CD4-positive, alpha-beta T cell treated with Interferon alpha-2 for 1 hour (primary cell): ENCODE data around the gene PRKCH.
"Not testable (repeated sequence)": the region's sequence is repeated elsewhere in the genome, so short reads cannot be mapped to it uniquely, and the experiment has no call there.

Experiments used
- DNase-seq, 2 donors: peaks; one replicate each; pipeline ENCODE4 v3.0.0-alpha.2; 2020 to 2022

Gene PRKCH

DNA sequence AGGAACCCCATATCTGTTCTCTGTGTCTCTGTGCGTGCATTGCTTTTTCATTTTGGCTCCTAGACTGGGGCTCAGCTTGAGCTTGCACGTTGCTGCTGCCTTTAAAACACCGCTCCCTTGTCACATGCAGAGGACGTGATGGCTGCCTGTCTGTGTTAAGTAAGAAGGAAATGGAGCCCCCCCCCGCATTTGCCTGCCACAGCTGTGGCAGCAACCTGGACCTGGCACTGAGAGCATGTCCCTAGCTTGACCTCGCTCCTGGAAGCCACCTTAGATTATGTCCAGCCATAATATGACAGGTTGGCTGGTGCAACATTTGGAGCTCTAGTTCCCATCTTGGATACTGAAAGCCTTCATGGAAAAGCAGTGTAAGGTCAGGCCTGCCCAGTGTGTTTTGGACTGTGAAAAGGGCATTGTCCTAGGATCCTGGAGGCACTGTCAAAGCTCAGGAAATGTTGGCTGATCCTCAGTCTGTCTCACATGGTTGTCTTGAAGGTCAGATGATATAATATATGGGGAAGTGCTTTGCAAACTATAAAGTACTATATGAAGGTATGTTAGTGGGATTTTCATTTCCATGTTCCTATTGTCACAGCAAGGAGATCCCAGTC lies 73.8 kb downstream of the PRKCH start:
- DNase-seq: no peak

DNA sequence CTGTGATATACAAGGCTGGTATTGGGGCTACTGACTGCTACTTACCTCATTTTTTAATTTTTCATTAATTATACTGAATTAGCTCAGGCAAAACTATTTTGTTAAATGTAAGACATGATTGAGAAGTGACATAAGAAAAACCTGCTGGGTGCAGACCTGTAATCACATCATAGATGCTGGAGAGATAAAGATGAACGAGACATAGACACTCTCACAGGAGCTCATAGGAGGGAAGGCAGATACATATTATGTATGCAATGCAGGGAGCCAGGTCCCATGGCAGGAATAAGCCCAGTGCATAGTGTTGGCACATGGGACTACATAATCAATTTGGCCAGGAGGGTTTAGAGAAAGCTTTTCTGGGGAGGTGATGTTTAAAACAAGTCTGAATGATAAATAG lies 74.9 kb downstream of the PRKCH start:
- DNase-seq: no peak

DNA sequence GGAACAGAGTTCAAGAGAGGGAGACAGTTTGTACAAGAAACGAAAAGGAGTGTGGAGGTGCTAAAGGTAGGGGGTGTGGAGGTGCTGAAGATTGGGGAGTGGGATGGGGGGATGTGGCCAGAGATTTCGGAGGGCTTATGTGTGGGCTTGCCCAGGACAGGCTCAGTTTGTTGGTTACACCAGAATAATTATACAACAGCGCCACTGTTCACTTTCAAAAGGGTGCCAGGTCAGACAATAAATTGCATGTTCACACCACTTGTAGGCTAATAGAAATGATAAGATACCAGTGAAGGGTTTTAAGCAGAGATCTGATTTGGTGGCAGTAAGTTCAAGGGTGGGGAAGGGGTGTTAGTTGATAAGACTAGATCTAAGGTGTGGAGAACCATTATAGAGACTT lies 75.3 kb downstream of the PRKCH start:
- no peak for DNase-seq

DNA sequence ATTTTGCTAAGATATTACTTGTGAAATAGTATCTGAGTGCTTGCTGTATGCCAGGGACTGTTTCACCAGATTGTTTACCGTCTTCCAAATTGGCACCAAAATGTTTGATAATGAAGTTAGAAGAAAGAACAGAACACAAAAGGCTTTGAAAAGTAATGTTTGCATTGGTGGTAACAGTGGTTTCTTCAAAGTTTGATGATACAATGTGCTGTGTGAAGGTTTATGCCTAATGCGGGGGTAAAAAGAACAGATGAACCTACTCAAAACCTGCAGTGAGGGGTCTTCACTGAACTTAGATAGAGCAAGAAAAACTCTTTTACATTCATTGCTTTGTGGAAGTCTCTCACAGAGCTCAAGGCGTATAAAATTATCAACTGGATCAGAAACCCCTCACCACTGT lies 76.2 kb downstream of the PRKCH start:
- DNase-seq: no peak

DNA sequence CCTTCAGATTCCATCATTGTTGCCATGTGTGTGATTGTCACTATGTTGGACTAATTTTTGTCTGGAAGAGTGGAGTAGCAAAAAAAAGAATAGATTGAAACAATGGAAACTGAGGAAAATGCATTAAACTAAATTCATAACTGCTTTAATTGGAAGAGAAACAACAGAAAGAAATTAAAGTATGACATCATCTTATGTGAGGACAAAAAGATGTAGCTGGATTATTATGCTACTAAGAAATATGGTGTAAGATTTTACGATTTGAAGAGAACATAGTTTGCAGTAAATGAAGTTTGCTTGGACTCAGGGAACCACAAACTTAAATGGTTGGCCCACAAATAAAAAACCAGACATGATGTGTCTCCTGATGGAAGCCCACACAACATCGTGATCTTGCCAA lies 76.8 kb downstream of the PRKCH start:
- DNase-seq: no peak

DNA sequence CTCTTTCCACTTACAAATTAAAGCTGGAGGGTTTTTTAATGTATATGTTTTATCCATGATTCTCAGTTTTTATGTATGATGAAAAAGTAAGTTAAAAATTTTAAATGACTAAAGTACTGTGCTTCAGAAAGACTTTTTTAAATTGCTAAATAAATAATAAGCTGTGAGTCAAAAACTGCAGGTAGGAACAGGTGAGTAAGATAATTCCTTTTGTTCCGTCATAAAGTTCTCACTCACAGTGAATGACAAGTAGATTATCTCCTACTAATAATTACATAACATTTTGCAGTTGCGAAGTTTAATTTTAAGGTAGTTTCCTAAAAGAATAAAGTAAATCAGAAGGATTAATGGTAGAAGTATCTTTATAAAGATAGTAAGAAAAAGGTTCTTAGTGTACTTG lies 78.0 kb downstream of the PRKCH start:
- no peak for DNase-seq

DNA sequence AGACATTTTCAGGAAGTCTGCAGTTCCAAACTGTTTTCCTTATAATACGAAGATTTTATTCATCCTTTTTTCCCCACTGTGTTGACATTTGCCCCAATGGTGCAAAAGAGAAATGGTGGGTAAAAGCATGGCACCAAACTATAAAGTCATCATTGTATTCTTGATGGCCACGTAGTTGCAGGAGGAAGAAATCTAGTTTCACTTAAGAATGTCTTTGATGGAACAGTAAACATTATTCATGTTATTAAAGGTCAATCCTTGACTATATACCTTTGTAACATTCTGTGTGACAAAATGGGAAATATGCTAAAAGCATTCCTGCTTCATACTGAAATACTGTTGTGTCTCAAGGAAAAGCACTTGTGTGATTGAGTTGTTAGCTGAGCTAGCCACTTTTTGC lies 80.1 kb downstream of the PRKCH start:
- DNase-seq: no peak

DNA sequence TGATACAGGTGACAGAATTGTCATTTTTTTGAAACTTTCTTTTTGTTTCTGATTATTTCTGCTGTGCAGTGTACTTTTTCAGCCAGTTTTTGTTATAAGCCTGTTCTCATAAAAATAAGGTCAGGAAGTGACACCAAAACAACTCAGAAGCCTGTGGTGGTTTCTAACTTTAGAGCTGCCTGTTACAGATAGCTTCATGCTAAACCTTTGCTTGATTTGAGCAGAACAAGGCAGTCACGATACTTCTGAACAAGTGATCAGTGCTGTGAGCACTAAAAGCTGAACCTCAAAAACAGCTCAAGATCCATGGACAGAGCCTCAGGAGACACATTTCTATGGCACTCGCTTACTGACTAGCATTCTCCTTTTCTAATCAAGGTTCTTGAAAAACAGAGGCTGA lies 82.0 kb downstream of the PRKCH start:
- peak; percentile 14 to 71 for DNase-seq

DNA sequence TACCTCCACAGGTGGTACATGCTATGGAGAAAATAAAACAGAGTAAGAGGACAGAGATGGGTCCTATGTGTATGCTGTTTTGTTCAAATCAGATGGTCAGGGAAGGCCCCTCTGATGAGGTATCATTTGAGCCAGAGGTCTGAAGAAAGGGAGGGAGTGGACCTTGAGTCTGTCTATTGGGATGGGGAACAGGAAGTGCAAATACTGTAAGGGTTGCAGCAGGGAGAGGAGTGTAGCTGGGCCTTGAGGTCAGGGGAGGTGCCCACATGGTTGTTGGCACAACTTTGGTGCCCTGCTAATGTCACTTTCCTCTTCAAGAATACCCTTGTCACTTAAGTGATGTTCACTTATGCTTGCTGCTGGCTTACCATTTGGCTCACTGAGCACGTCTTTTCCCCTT lies 83.3 kb downstream of the PRKCH start:
- DNase-seq: no peak

DNA sequence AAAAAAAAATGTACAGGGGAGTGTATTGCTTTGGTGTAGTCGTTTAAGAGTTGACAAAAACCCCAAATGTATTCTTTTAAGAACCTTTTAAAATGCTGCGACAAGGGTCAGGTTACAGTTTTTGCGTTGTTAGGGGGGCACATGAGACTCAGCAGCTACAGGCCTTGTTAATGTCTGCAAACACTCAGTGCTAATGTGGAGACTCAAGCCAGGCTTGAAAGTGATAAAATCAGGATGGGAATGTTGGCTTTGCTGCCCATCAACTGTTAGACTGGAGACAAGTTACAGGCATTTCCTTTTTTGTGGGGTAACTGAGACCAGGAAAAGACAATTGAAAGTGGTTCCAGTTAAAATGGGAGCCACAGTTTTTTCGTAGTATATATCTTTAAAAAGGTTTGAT lies 84.8 kb downstream of the PRKCH start:
- DNase-seq: no peak

DNA sequence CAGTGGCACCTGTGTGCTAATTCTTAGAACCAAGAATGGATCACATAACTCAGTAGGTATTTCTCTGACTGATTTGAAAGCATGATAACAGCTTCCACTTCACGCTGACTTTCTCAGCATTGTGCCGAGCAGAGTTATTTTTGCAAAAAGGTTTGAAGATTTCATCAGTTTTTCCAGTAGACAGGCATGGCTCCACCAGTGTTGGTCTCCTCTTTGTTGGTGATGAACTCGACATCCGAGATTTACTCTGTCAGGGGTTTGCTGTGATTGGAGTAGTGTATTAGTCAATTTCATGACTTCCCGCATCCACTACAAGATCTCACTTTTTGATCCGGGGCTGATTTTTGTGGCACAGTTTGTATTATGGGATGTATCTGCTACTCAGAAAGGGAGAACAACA lies 85.3 kb downstream of the PRKCH start:
- peak in 1 of 2 donors; percentile 56 for DNase-seq

DNA sequence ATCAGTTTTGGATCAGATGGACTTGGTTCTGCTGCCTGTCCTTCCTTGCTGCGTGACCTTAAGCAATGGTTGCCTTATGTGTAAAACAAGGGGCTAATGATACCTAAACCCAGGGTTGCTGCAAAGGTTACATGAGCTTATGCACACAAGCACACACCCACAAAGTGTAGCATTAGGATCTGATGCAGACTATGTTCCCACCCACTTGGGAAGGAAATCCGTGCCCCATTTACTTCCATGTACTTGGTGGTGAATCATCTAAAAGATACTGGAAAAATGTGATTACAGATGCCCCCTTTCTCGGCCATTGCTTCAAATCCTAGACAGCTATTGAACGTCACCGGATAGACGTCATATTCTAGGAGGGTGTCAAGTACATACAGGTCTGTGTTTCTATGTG lies 87.1 kb downstream of the PRKCH start:
- DNase-seq: no peak

DNA sequence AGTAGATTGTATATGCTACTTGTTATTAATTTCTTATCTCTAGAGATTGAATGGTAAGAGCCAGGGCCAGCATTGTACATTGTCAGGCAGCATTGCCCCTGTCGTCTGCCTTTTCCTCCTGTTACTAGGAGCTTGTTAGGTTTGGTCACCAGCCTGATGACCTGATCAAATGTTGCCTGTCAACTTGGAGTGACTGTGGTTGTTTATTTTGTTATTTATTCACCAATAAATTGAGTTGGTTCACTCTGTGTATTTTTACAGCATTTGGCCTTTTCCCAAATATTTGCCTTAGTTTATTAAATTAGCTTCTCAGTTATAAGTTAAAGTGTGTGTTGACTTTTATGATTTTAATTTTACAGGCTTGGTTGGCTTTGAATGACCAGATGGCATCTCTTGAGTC lies 88.4 kb downstream of the PRKCH start:
- no peak for DNase-seq

DNA sequence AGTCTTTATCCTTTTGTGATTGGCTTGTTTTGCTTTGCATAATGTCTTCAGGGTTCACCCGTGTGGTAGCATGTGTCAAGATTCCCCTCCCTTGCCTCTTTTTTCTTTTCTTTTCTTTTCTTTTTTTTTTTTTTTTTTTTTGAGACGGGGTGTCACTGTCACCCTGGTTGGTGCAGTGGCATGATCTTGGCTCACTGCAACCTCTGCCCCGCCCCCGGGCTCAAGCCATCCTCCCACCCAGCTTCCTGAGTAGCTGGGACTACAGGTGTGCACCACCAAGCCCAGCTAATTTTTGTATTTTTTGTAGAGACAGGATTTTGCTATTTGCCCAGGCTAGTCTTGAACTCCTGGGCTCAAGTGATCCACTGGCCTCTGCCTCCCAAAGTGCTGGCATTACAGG lies 94.6 kb downstream of the PRKCH start:
- DNase-seq: not testable (repeated sequence)

DNA sequence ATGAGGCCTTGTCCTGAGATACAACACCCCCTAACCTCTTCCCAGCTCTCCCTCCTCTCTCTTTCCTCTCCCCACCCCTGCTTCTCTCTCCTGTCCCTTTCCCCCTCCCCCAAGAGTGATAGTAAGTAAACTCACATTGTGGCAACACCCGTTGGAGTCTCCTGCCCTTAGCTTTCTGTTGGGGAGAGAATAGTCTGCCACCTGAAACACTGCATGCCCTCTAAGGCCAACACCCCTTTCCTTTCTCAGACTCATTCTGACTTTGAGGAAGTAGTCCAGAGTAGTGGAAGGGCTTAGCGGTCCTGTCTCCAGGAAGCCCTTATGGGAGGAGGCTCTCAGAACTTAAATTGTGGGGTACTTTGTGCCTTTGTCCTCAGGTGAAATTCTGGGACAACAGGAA lies 95.2 kb downstream of the PRKCH start:
- no peak for DNase-seq

DNA sequence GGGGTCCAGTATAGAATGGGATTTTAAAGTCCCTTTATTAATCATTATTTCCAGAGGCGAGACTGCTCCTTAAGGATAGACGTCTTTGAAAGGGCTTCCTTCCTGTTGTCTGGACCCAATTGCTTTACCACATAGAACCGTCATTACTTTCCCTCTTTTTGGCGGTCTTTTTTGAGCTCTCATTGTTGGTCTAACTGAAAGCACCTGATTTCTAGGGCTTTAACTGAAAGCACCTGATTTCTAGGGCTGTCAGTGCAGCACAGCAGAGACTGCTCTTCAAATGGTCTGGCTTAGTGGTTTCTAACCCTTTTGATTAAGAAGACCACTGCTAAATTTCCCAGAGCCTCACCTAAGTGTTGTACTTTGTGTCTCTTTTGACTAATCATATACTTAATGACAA lies 95.8 kb downstream of the PRKCH start:
- peak; percentile 22 to 61 for DNase-seq

DNA sequence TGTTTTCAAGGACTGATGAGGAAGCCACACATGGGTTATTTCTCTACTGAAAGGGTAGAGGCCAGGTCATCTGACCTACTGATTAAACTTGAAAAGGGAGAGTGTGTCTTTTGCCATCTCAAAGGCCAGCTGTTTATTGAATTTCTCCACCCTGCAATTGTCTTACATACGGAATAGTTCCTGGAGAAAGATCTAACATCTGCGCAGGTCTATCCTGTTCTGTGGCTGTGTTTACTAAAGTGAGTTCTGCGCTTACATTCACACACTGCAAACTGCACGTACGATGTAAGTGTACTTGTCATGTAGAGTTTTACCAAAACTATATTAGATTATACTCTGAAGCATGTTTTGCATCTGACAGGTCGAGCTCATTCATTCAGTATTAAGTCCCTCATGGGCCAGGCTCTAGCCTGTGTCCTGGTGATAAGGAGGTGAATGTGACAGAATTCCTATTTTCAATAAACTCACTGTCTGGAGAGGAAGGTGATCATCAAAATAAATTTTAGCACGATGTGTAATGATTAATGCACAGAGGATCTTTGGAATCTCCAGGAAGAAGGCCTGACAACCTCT lies 96.6 kb downstream of the PRKCH start:
- no peak for DNase-seq

DNA sequence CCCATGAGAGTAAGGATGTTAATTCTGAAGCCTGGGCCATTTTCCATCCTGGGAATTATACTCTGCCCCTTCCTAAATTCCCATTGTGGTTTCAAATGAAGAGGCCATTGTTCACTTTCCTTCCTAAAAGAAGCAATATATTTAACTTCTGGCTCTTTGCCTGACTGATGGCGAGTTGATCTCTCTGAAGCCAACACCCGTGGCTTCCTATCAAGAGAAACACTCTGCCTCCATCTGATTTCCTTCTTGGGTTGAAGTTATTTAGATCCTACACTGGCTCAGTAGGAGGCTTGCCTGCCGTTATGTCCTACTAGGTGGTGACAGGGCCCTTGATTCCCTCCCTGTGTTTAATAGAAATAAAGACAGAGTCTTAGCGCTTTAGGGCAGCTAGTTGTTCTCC lies 97.4 kb downstream of the PRKCH start:
- no peak for DNase-seq

DNA sequence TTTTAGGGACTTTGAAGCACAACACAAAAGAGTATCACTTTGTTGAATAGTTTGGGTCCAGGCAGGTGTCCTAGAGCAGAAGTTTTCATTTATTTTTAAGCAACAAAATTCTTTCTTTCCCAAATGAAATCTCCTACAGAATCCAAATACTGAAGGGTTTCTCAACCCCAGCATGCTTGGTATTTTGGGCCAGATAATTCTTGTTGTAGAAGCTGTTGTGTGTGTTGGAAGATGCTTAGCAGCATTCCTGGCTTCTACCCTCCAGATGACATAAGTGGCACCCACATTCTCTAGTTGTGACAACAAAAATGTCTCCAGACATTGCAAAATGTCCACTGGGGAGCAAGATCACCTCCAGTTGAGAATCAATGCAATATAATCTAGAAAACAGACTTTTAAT lies 97.8 kb downstream of the PRKCH start:
- DNase-seq: no peak

DNA sequence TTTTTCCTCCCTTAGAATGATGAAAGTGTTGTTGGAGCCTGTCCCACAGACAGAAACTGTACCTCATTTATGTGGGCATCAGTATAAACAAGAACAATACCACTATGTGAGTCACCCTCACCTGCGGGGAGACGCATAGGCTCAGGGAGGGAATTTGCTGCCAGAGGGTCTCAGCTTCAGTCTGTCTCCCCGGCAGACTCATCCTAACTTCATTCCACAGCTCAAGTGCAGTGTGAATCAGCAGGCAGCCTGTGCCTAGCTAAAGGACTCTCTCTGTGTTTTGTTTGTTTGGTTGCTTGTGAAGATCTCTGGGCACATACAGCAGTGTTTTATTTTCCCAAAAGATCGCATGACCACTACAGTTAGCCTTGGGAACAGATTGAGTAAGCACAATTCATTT lies 98.9 kb downstream of the PRKCH start:
- no peak for DNase-seq

DNA sequence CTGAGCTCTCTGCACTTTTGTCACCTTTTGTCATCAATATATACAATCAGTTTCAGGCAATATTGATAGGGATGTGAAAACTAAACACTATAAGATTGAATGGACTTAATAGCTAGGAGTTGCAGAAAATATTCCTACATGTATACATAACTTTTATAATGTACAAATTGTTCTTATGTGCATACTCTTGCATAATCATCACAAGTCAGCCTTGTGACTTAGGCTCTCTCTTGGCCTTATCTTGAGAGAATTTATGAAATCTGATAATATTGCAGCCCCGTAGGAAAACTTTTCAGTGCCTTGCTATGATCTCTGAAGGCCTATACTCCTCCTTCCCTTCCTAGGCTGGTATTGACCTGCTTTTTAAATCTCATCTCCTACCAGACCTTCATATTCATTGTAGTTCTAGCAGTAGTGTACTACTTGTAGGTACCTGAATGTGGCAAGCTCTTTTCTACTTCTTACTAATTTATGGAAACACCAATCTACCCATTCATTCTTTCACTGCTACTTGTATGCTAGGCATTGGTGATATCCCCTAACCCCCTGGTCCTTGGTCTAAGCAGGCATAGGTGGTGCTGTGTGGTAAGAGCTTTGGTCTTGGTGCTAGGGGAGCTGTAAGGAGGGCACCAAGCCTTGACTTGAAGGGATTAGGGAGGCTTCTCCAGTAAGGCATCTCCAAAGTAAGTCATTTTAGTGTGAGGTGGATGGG lies 100.0 kb downstream of the PRKCH start:
- no peak for DNase-seq

DNA sequence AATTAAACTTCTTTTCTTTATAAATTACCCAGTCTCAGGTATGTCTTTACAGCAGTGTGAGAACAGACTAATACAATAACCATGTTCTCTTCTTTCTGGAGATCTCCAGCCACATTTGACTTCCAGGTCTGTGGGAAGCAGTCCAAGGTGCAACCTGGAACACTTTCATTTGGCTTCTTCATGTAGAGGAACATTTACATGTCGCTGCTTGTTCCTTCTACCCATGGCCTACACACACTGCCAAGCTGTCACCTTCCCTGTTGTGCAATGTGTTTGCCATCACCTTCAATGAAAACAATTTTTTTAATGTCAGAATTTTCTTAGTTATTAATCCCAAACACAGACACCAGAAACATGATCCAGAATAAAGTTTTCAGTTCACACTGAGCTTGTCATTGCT lies 104.7 kb downstream of the PRKCH start:
- DNase-seq: no peak

DNA sequence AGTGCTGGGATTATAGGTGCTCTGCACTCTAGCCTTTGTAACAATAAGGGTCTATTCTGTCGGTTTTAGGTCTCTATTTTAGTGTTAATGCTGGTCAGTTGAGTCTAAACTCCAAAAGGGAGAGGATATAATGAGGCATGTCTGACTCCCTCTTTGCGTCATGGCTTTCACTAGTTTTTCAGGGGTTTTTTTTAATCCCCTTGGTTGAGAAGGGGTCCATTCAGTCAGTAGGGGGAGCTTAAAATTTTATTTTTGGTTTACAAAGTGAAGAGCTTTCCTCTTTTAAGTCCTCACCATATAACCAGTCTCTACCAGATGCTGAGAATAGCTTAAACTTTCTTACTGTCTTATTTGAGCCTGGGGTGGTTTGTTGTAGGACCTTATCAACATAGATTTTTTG lies 106.9 kb downstream of the PRKCH start:
- DNase-seq: no peak

DNA sequence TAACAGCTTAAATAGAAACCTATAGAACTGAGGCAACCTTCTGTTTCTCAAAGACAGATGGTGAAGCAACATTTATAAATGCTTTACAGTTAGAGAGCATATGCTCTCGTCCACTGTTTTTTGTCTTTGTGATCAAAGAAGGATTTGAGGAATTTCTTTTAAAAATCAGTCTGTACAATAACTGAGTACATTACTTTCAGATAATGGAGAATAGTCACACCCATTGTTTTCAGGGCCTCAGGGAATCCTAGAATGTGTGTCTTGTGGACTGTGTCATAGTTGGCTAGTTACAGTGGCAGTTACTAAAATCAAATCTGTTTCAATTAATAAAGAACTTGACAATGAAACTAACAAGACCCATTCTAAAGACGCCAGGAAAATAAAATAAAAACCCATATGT lies 107.9 kb downstream of the PRKCH start:
- no peak for DNase-seq
